ENCODE measurements around the gene TRIM69. TPM values are rescaled to one million over a fixed set of nuclear protein-coding genes. Genes with fewer than 3 reads are reported as not detected.

The TRIM69 gene
- total RNA-seq, 1 experiment from 2014 or later, result 6.7 TPM

DNA sequence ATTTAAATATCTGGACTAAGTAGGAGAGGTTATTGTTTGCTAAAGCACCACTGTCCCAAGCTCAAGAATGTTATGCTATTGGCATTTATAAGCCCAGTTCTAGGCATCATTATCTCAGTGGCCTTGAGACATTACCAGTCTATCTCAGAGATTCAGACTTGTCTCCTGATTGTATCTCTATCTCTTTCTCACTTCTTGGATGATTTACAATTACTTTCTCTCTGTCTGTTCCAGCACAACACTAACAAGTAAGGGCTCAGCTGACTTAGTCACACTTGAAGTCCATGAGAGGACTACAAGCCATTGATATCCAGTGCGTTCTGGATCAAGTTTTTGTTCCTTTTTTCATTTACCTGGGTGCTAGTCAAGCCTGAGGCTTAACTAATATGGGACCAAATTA lies 60.2 kb downstream of the TRIM69 start:
- no peak for DNase-seq
- ChIA-PET POLR2A (no interaction called here), CTCF (no interaction called here)
- Histone ChIP-seq H3K27me3 (replicated peaks; ENCODE audit: control insufficient read depth, insufficient read depth, low read length) (no peaks in the 10 kb centered on the region), H3K36me3 (ENCODE audit: control insufficient read depth, insufficient read depth, low read length) (no peaks in the 10 kb centered on the region), H3K4me1 (no peaks in the 10 kb centered on the region), H3K9me3 (no peaks in the 10 kb centered on the region), H3K4me3 (ENCODE audit: low read depth, low read length) (no peak overlapping the region)
- no peaks in the 10 kb centered on the region for H3K9me3 Mint-ChIP-seq (ENCODE audit: unreplicated experiment)
- no peaks in the 10 kb centered on the region for H3K36me3 Mint-ChIP-seq (ENCODE audit: insufficient read depth, unreplicated experiment)
- intact Hi-C loops (cut with micrococcal nuclease; ENCODE audit: unreplicated experiment), result loop anchor here (5.0 kb wide), 1 partner anchor 56 kb away; no protein-coding TSS in a partner anchor
- no peak overlapping the region for H3K27ac Mint-ChIP-seq (ENCODE audit: unreplicated experiment)
- no TSS peak for BruUV-seq (replicated peaks)
- H3K4me3 Mint-ChIP-seq (ENCODE audit: unreplicated experiment), result no peak overlapping the region
- H3K4me1 Mint-ChIP-seq (ENCODE audit: low read depth, unreplicated experiment), result no peaks in the 10 kb centered on the region
- TF ChIP-seq CTCF (IDR thresholded peaks at IDR 0.05; ENCODE audit: insufficient read depth in 1 of 2, low read depth in 1 of 2, low read length in 1 of 2, severe bottlenecking in 1 of 2, unreplicated experiment in 1 of 2), result no peak
- H3K27me3 Mint-ChIP-seq (ENCODE audit: insufficient read depth, unreplicated experiment), result no peaks in the 10 kb centered on the region

GRCh38 chr15:44798826-44799225 lies 62.5 kb downstream of the TRIM69 start:
- Mint-ChIP-seq H3K9me3 (ENCODE audit: unreplicated experiment) (no peaks in the 10 kb centered on the region), H3K27me3 (ENCODE audit: insufficient read depth, unreplicated experiment) (peaks cover 2% of the 10 kb centered on the region), H3K36me3 (ENCODE audit: insufficient read depth, unreplicated experiment) (no peaks in the 10 kb centered on the region), H3K4me3 (ENCODE audit: unreplicated experiment) (no peak overlapping the region), H3K27ac (ENCODE audit: unreplicated experiment) (no peak overlapping the region), H3K4me1 (ENCODE audit: low read depth, unreplicated experiment) (no peaks in the 10 kb centered on the region)
- Histone ChIP-seq H3K9me3 (no peaks in the 10 kb centered on the region), H3K27me3 (replicated peaks; ENCODE audit: control insufficient read depth, insufficient read depth, low read length) (no peaks in the 10 kb centered on the region), H3K4me3 (ENCODE audit: low read depth, low read length) (no peak overlapping the region), H3K36me3 (ENCODE audit: control insufficient read depth, insufficient read depth, low read length) (no peaks in the 10 kb centered on the region), H3K4me1 (no peaks in the 10 kb centered on the region)
- BruUV-seq (replicated peaks), result no TSS peak
- peak; percentile 23 to 29 for TF ChIP-seq CTCF (IDR thresholded peaks at IDR 0.05; ENCODE audit: insufficient read depth in 1 of 2, low read depth in 1 of 2, low read length in 1 of 2, severe bottlenecking in 1 of 2, unreplicated experiment in 1 of 2)
- peak in 1 of 2 experiments; percentile 17 for DNase-seq
- ChIA-PET CTCF (no interaction called here), POLR2A (interaction anchor here (0.6 kb wide), 1 partner anchor 114 kb away, joined by 3 read pairs; no protein-coding TSS in a partner anchor)
- intact Hi-C loops (cut with micrococcal nuclease; ENCODE audit: unreplicated experiment), result loop anchor here (5.0 kb wide), 1 partner anchor 53 kb away; no protein-coding TSS in a partner anchor

- no peaks in the 10 kb centered on the region for H3K4me1 Mint-ChIP-seq (ENCODE audit: low read depth, unreplicated experiment)
- H3K27me3 Mint-ChIP-seq (ENCODE audit: insufficient read depth, unreplicated experiment), result peaks cover 2% of the 10 kb centered on the region
- no peaks in the 10 kb centered on the region for H3K4me1 ChIP-seq
- no peaks in the 10 kb centered on the region for H3K9me3 Mint-ChIP-seq (ENCODE audit: unreplicated experiment)
- no peaks in the 10 kb centered on the region for H3K9me3 ChIP-seq
- no peak overlapping the region for H3K4me3 Mint-ChIP-seq (ENCODE audit: unreplicated experiment)
- no peak overlapping the region for H3K27ac Mint-ChIP-seq (ENCODE audit: unreplicated experiment)
- no peak for DNase-seq
- ChIA-PET CTCF (no interaction called here), POLR2A (no interaction called here)
- no peak for TF ChIP-seq CTCF (IDR thresholded peaks at IDR 0.05; ENCODE audit: insufficient read depth in 1 of 2, low read depth in 1 of 2, low read length in 1 of 2, severe bottlenecking in 1 of 2, unreplicated experiment in 1 of 2)
- H3K36me3 Mint-ChIP-seq (ENCODE audit: insufficient read depth, unreplicated experiment), result no peaks in the 10 kb centered on the region
- H3K36me3 ChIP-seq (ENCODE audit: control insufficient read depth, insufficient read depth, low read length), result no peaks in the 10 kb centered on the region
- H3K27me3 ChIP-seq (replicated peaks; ENCODE audit: control insufficient read depth, insufficient read depth, low read length), result no peaks in the 10 kb centered on the region
- BruUV-seq (replicated peaks), result no TSS peak
- intact Hi-C loops (cut with micrococcal nuclease; ENCODE audit: unreplicated experiment), result no loop called here
- no peak overlapping the region for H3K4me3 ChIP-seq (ENCODE audit: low read depth, low read length)
These were observed 65.0 kb downstream of the TRIM69 start for GRCh38 chr15:44801364-44801763.
